SU-DHL-6 (cell line): ENCODE results near the gene CTF1.

Experiments
- H2AFZ ChIP-seq: fragments of 200-600 bp; sonication (generic); 2 replicates; pipeline ENCODE4 v1.6.1; 2014; ENCODE audit warnings: low read depth, mild to moderate bottlenecking, moderate library complexity, mixed read lengths, antibody characterized with exemption, low read length; ENCODE audit not compliant: severe bottlenecking
- H3F3A ChIP-seq: fragments of 200-600 bp; shearing (Covaris generic); 2 replicates; pipeline ENCODE4 v1.6.0; 2016; ENCODE audit warnings: antibody characterized with exemption, mild to moderate bottlenecking; ENCODE audit not compliant: insufficient read depth
- H3K27ac ChIP-seq: fragments of 200-600 bp; sonication (generic); 2 replicates; pipeline ENCODE4 v1.5.1; 2016; ENCODE audit warnings: low read depth, mild to moderate bottlenecking, low read length, moderate library complexity, mixed read lengths
- H3K27me3 ChIP-seq: fragments of 200-600 bp; sonication (generic), shearing (Covaris generic); 2 replicates; pipeline ENCODE4 v1.6.0; 2014; ENCODE audit warnings: mild to moderate bottlenecking, low read length
- H3K36me3 ChIP-seq: fragments of 200-600 bp; sonication (generic); 2 replicates; pipeline ENCODE4 v1.6.1; 2014; ENCODE audit warnings: mild to moderate bottlenecking, low read length, mixed read lengths
- H3K4me2 ChIP-seq: fragments of 300-600, 200-600 bp; shearing (Covaris generic), sonication (generic); 2 replicates; pipeline ENCODE4 v1.6.0; 2014; ENCODE audit warnings: low read length, low read depth, mild to moderate bottlenecking; ENCODE audit not compliant: poor library complexity, severe bottlenecking
- H3K4me3 ChIP-seq: fragments of 200-600 bp; sonication (generic); 2 replicates; pipeline ENCODE4 v1.5.1; 2014; ENCODE audit warnings: antibody characterized with exemption, low read length, mild to moderate bottlenecking, mixed read lengths; ENCODE audit not compliant: insufficient read depth, poor library complexity, severe bottlenecking
- H3K79me2 ChIP-seq: fragments of 200-600 bp; sonication (generic); 2 replicates; pipeline ENCODE4 v1.6.1; 2014; ENCODE audit warnings: mild to moderate bottlenecking, low read length, moderate library complexity; ENCODE audit not compliant: insufficient read depth
- H3K9ac ChIP-seq: fragments of 200-600 bp; sonication (generic); 2 replicates; pipeline ENCODE4 v1.7.0; 2014; ENCODE audit warnings: mild to moderate bottlenecking, low read length
- H3K9me2 ChIP-seq: fragments of 200-600 bp; sonication (generic); replicated peaks from 2 replicates; pipeline ENCODE4 v1.6.1; 2014; ENCODE audit warnings: low read length; ENCODE audit not compliant: insufficient read depth
- H3K9me3 ChIP-seq: fragments of 200-600 bp; sonication (generic); 2 replicates; pipeline ENCODE4 v1.6.1; 2014; ENCODE audit warnings: low read length, mixed read lengths; ENCODE audit not compliant: insufficient read depth
- H4K20me1 ChIP-seq: fragments of 200-600 bp; sonication (generic); 2 replicates; pipeline ENCODE4 v1.6.1; 2014; ENCODE audit warnings: low read depth, mild to moderate bottlenecking, antibody characterized with exemption, low read length, moderate library complexity, mixed read lengths
- EZH2phosphoT487 ChIP-seq: fragments of 200-600 bp; sonication (generic), shearing (Covaris generic); conservative IDR thresholded peaks from 2 replicates; pipeline ENCODE4 v1.6.1; 2018; ENCODE audit warnings: mild to moderate bottlenecking, antibody characterized with exemption, low read length, moderate library complexity, mixed read lengths
- TF ChIP-seq, protein P1 (sequence below): fragments of 200-600 bp; sonication (generic); IDR thresholded peaks from one replicate; pipeline ENCODE4 v1.5.1; 2017; ENCODE audit warnings: antibody characterized with exemption, mild to moderate bottlenecking, low read length, moderate library complexity; ENCODE audit not compliant: insufficient read depth, poor library complexity, severe bottlenecking

CTF1 gene

DNA sequence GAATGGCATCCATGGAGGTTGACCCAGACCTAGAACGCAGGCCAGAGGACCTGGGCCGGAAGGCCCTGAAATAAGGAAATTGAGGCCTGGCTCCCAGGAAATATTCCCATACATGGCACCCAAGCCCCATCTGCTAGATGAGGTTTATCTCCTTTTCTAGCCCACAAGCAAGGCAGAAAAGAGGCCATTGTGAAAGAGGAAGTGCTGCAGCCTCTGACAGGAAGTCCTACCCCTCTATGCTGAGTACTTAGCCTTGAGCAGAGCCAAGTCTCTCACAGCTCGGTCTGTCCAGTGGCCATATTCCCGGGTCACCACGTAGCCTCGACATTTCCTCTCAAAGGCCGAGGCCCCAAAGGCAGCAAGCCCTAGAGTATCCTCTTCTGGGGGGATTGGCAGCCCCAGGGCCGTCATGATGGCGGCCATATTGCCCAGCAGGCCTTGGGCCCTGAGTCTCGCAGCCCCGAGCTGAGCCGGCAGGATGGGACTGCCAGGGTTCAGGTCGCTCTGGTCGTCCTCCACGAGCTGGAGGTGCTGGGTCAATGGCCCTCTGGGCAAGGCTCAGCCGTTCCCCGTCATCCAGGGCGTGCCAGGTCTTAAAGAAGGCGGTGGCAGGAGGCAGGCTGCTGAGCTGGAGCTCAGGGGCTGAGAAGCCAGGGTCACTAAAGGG, 7.8 kb downstream of the CTF1 start:
- no peak for TF ChIP-seq EZH2phosphoT487
- TF ChIP-seq, protein P1, sequence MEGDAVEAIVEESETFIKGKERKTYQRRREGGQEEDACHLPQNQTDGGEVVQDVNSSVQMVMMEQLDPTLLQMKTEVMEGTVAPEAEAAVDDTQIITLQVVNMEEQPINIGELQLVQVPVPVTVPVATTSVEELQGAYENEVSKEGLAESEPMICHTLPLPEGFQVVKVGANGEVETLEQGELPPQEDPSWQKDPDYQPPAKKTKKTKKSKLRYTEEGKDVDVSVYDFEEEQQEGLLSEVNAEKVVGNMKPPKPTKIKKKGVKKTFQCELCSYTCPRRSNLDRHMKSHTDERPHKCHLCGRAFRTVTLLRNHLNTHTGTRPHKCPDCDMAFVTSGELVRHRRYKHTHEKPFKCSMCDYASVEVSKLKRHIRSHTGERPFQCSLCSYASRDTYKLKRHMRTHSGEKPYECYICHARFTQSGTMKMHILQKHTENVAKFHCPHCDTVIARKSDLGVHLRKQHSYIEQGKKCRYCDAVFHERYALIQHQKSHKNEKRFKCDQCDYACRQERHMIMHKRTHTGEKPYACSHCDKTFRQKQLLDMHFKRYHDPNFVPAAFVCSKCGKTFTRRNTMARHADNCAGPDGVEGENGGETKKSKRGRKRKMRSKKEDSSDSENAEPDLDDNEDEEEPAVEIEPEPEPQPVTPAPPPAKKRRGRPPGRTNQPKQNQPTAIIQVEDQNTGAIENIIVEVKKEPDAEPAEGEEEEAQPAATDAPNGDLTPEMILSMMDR: no peak
- Histone ChIP-seq H3K9ac (no peak overlapping the region), H3K27ac (no peak overlapping the region), H3K36me3 (no peaks in the 10 kb centered on the region), H3K9me2 (no peaks in the 10 kb centered on the region), H2AFZ (peak overlapping the region; percentile 86), H4K20me1 (no peaks in the 10 kb centered on the region), H3K27me3 (no peaks in the 10 kb centered on the region), H3F3A (peaks cover 7% of the 10 kb centered on the region; the same call in 1 of the 2 replicates), H3K4me3 (no peak overlapping the region), H3K79me2 (no peaks in the 10 kb centered on the region), H3K9me3 (no peaks in the 10 kb centered on the region), H3K4me2 (no peak overlapping the region)

- Histone ChIP-seq H3K27me3 (no peaks in the 10 kb centered on the region), H3F3A (peaks cover 7% of the 10 kb centered on the region; the same call in 1 of the 2 replicates), H3K36me3 (no peaks in the 10 kb centered on the region), H3K9me2 (no peaks in the 10 kb centered on the region), H3K9ac (no peak overlapping the region), H4K20me1 (no peaks in the 10 kb centered on the region), H3K4me3 (no peak overlapping the region), H3K4me2 (no peak overlapping the region), H3K27ac (no peak overlapping the region), H2AFZ (no peak overlapping the region), H3K9me3 (no peaks in the 10 kb centered on the region), H3K79me2 (no peaks in the 10 kb centered on the region)
- TF ChIP-seq, protein P1: no peak
- TF ChIP-seq EZH2phosphoT487: no peak
Measured at GRCh38 chr16:30907064-30907463, 10.7 kb downstream of the CTF1 start.

- H3K9me2 ChIP-seq: no peaks in the 10 kb centered on the region
- no peaks in the 10 kb centered on the region for H3K9me3 ChIP-seq
- no peak overlapping the region for H3K4me2 ChIP-seq
- H3K36me3 ChIP-seq: no peaks in the 10 kb centered on the region
- H3K27ac ChIP-seq: no peak overlapping the region
- TF ChIP-seq, protein P1: no peak
- TF ChIP-seq EZH2phosphoT487: no peak
- H3K79me2 ChIP-seq: no peaks in the 10 kb centered on the region
- H3F3A ChIP-seq: no peaks in the 10 kb centered on the region
- no peak overlapping the region for H3K4me3 ChIP-seq
- no peaks in the 10 kb centered on the region for H4K20me1 ChIP-seq
- H2AFZ ChIP-seq: no peak overlapping the region
- no peak overlapping the region for H3K9ac ChIP-seq
- H3K27me3 ChIP-seq: no peaks in the 10 kb centered on the region
Measured at GRCh38 chr16:30910427-30911029, 14.1 kb downstream of the CTF1 start.
